Measurements from ENCODE around the gene GNL2. TPM values are rescaled to one million over a fixed set of nuclear protein-coding genes. Genes with fewer than 3 reads are reported as not detected.
A peak's percentile ranks its signal among the peaks of the same experiment; 100 is the strongest.

GNL2 gene
- 99.7 and 108 TPM in 2 replicates for total RNA-seq

DNA sequence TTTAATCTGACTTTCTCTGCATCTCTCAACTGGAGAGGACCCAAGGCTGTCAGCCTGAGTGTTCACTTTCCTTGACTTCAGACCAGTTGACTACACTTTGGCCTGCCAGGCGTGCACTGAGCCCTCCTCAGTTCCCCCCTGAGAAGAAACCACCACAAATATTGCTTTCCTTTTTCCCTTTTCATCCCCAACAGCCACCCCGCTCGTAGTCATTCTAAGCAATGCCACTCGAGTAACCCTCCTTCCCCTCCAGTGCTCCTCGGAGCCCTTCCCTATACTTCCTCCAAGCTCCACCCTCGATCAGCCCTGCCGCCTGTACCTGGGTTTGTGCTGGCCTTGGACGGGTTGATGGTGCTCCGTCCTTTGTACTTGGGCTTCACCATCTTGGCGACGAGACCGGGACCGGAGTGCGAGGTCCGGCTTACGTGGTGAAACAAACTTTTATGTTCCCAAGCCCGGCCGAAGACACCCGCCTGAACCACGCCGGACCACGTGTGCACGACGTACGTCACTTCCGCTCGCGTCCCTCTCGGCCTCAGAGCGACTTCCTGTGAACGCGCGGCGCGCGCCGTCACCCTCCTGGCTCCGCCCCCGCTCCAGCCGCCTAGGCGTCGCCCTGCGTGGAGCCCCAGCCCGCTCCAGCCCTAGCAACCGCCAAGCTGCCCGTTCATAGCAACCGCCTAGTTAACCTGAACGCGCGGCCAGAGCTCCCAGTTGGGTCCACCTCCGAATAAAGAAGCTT lies at the start of gene GNL2:
Gene GNL2, minus strand, starts transcription at position 498 of the 742 bp plus-strand sequence. Its CDS starts 115 bp downstream, at position 383.
- peak; percentile 88 for DNase-seq (ENCODE audit: low read depth, low spot score)

- no peak for DNase-seq (ENCODE audit: low read depth, low spot score)
These were observed 45.3 kb upstream of the GNL2 start for GRCh38 chr1:37641059-37641458.

DNA sequence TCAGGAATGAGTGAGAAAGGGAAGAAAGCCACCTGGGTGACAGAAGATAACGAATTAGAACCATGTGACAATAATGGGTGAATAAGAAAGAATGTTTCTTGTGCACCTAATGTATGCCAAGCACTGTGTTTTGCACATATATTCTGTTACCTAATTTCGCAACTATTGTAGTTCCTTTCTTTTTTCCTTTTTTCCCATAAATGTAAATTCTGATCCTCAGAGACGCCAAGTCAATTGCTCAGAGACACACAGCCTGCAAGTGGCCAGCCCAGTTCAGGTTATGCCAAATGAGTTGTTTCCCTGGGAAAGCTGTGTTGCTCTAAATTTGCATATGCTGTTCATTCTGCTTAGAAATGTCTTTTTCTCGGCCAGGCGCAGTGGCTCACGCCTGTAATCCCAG lies 40.7 kb upstream of the GNL2 start:
- no peak for DNase-seq (ENCODE audit: low read depth, low spot score)

DNA sequence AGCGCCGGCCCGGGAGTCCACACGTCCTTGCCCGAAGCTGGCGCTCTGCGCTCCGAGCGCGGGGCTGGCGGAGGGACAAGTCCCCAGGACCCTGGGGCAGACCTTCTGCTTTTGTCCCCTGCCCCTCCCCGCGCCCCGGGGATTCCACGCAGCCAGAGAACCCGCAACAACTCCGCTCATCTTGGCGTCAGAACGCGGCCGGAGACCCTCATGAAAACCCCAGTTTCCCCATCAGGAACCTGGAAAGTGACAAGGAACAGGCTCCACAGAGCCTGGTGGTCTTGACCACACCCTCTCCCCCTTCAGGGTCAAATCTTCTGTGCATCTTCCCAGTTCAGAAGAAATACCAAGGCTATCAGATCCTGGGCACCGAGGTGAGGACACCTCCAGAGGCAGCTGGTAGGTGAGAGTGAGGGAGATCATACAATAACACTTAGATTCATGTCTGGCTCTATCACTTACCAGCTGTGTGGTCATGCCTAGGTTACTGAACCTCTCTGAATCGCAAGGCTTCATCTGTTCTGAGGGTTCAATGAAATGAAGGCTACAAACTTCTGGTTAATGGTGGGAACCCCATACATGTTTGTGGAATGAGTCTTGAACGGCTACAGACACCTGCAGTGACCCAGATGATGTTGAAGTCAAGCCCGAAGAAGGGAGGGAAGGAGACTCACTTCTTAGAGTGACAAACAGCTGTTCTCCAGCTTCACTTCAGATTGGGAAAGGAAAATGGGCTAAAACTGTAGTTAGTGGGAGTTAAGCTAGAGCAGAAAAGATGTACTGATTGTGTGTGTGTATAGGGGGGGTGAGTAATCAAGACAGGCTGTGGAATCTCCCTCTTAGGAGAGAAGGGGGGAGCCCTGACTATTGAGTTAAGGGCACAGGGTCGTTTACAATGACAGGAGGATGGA lies 39.5 kb upstream of the GNL2 start:
- no peak for DNase-seq (ENCODE audit: low read depth, low spot score)

DNA sequence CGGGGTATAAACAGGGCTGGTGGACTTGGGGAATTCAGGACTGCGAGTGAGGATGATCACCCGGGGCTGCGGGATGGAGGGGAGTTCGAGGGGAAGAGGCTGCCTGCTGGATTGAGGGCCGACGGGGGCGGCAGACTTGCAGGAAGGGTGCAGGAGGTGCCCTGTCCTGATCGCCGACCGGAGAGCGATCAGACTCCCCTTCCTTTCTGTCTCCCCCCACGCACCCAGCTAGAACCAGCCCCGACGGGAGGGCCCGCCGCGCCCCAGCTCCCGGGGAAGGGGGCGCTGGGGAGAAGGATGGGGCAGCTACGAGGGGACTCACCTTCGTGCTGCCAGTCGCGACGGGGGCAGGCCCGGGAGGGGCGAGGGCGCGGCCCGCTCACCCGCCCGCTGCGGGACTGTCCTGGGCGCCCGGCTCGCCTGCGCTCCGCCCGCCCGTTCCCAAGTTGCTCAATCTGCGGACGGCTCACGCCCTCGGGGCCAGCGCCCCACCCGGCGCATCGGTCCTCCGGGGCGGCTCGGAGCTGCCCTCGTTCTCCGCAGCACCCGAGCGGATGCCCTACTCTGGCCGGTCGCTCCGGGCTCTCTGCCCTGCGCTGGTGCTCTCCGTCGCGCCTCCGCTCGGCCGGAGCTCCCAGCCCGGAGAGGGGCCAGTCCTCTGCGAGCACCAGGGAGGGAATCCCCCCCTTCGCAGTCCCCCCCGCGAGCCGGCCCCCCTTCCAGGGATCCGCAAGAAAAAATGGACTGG lies 38.7 kb upstream of the GNL2 start, which contains the start of gene RSPO1:
Gene RSPO1, minus strand, starts transcription at position 649 of the 748 bp plus-strand sequence. CDS start 5,231 bp downstream, outside the sequence.
- no peak for DNase-seq (ENCODE audit: low read depth, low spot score)

DNA sequence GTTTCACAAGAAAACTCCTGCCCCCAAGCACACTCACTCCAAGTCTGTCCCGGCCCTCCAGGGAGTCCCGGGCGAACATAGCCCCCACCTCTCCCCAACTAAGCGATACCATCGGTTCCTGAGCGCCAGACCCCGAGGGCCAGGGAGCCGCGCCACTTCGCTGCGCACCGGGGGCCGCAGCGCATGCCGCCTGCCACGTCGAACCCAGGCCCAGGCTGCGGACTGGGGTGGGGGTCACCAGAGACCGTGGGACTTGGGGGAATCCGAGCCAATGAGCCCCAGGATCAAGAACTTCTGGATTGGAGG lies 38.2 kb upstream of the GNL2 start:
- no peak for DNase-seq (ENCODE audit: low read depth, low spot score)

- no peak for DNase-seq (ENCODE audit: low read depth, low spot score)
These were observed 37.6 kb upstream of the GNL2 start for GRCh38 chr1:37633040-37633937.

- no peak for DNase-seq (ENCODE audit: low read depth, low spot score)
These were observed 35.3 kb upstream of the GNL2 start for GRCh38 chr1:37631036-37631435.

- DNase-seq (ENCODE audit: low read depth, low spot score) = no peak
These were observed 34.8 kb upstream of the GNL2 start for GRCh38 chr1:37630426-37631028.

DNA sequence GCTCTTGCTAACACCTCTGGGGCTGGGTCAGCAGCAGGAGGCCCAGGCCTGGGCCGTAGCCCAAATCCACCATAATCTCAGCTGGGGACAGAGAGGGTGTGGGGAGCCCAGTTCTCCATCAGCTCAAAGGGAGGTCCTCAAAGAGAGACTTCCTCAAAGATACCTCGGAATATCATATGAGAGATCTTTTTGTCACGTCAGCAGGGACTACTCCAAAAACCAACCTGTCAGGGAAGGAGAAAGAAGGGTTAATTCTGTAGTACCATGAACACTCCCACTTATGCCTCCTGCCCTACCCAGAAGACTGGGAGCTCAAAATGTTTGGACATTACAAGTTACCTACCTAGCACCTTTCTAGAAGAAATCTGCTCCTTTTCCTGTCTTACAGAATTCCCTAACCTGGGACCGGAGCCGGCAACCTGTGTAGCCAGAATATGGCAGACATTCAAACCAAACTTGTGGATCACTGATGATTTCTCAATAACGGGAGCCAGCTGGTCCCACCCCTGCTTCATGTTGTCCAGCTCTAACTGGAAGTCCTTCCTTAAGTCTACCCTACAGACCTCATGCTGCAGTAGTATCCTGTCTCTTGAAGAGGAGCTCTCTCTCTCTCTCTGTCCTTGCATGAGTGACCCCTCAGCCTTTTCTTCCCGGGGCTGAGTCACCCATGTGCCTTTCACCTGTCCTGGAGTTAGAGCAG lies 34.1 kb upstream of the GNL2 start:
- no peak for DNase-seq (ENCODE audit: low read depth, low spot score)

GRCh38 chr1:37629008-37629407 lies 33.3 kb upstream of the GNL2 start:
- DNase-seq (ENCODE audit: low read depth, low spot score) = no peak

GRCh38 chr1:37628026-37628556 lies 32.4 kb upstream of the GNL2 start:
- DNase-seq (ENCODE audit: low read depth, low spot score) = no peak

- DNase-seq (ENCODE audit: low read depth, low spot score) = no peak
These were observed 26.4 kb upstream of the GNL2 start for GRCh38 chr1:37622131-37622530.

GRCh38 chr1:37621326-37621870 lies 25.7 kb upstream of the GNL2 start:
- DNase-seq (ENCODE audit: low read depth, low spot score) = no peak

GRCh38 chr1:37620707-37621106 lies 25.0 kb upstream of the GNL2 start:
- DNase-seq (ENCODE audit: low read depth, low spot score) = no peak

- DNase-seq (ENCODE audit: low read depth, low spot score) = no peak
These were observed 20.6 kb upstream of the GNL2 start for GRCh38 chr1:37616330-37616729.

- no peak for DNase-seq (ENCODE audit: low read depth, low spot score)
These were observed 18.4 kb upstream of the GNL2 start for GRCh38 chr1:37614105-37614504.

- no peak for DNase-seq (ENCODE audit: low read depth, low spot score)
These were observed 16.4 kb upstream of the GNL2 start for GRCh38 chr1:37612186-37612585.

GRCh38 chr1:37609994-37610393 lies 14.3 kb upstream of the GNL2 start:
- DNase-seq (ENCODE audit: low read depth, low spot score) = no peak

Measured in pulmonary artery endothelial cell (primary cell).